Cardiac muscle cell (in vitro differentiated cells and primary cell): ENCODE results near the gene SYDE1. TPM values are rescaled to one million over a fixed set of nuclear protein-coding genes. Genes with fewer than 3 reads are reported as not detected.

Source experiments
- DNase-seq, 2 donors: peaks; one replicate each; pipeline versions ENCODE4 v3.0.0 to v3.0.0-alpha.2; 2010 to 2017; ENCODE audit warnings: low read depth in 1 of 2, low spot score in 1 of 2
- H3K27ac ChIP-seq: fragments of 200-600 bp; sonication (generic); 2 replicates; pipeline ENCODE4 v1.5.1; 2016
- H3K27me3 ChIP-seq: fragments of 200-600 bp; sonication (generic); 2 replicates; pipeline ENCODE4 v1.6.0; 2016; ENCODE audit warnings: control low read depth
- H3K36me3 ChIP-seq: fragments of 200-600 bp; sonication (generic); 2 replicates; pipeline ENCODE4 v1.5.1; 2016; ENCODE audit warnings: control low read depth
- H3K4me1 ChIP-seq: fragments of 200-600 bp; sonication (generic); 2 replicates; pipeline ENCODE4 v1.8.1; 2017; ENCODE audit warnings: low read depth, mild to moderate bottlenecking, mixed run types
- H3K4me3 ChIP-seq: fragments of 200-600 bp; sonication (generic); 2 replicates; pipeline ENCODE4 v1.5.1; 2016; ENCODE audit warnings: mild to moderate bottlenecking
- H3K9me3 ChIP-seq: fragments of 200-600 bp; sonication (generic); 2 replicates; pipeline ENCODE4 v1.5.1; 2017; ENCODE audit warnings: low read depth, mild to moderate bottlenecking, control low read depth
- CTCF ChIP-seq: IDR thresholded peaks from 2 replicates; pipeline ENCODE4 v1.5.1; 2012; ENCODE audit warnings: low read depth, mild to moderate bottlenecking, low read length
- polyA plus RNA-seq: library from polyadenylated mRNA; unstranded; fragments of >200 nt; fragmentation: Nextera tagmentation; extraction: Ambion mirVana; gene quantifications from 2 replicates; pipeline ENCODE4 v1.2.1, GENCODE V29; 2016
- total RNA-seq: library from RNA; depleted of rRNA; stranded (reverse); fragments of >200 nt; gene quantifications from 2 replicates; pipeline ENCODE4 v1.2.3, GENCODE V29; 2016

Gene SYDE1
- total and polyA plus RNA-seq, 2 experiments from 2014 or later: 13.2 to 48.3 TPM

GRCh38 chr19:15104411-15104810 lies 2.8 kb upstream of the SYDE1 start:
- Histone ChIP-seq H3K4me3 (no peak overlapping the region), H3K36me3 (no peaks in the 10 kb centered on the region), H3K4me1 (peaks cover 6% of the 10 kb centered on the region), H3K27me3 (no peaks in the 10 kb centered on the region), H3K27ac (no peak overlapping the region), H3K9me3 (no peaks in the 10 kb centered on the region)
- DNase-seq: no peak
- no peak for TF ChIP-seq CTCF

DNA sequence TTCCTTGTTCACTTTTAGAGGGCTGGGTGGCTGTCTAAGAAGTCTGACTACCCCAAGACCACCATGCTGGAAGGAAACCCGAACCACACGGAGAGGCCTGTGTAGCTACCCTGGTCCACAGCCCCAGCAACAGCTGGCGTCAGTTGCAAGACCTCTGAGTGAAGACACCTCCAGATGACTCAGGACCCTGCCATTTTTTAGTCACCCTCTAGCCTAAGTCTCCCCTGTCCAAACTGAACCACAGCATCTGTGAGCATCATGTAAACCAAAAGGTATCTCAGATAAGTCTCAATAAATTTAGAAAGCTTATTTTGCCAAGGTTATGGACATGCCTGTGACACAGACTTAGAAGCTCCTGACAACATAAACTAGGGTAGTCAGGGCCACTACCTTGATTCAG lies 2.2 kb upstream of the SYDE1 start:
- no peak for TF ChIP-seq CTCF

GRCh38 chr19:15108145-15108844 lies 1.1 kb downstream of the SYDE1 start:
- Histone ChIP-seq H3K4me1 (peaks cover 6% of the 10 kb centered on the region), H3K36me3 (peaks cover 23% of the 10 kb centered on the region), H3K9me3 (no peaks in the 10 kb centered on the region), H3K27ac (peak overlapping the region; percentile 92), H3K4me3 (peak overlapping the region; percentile 97), H3K27me3 (no peaks in the 10 kb centered on the region)
- DNase-seq: peak in 1 of 2 donors; percentile 21
- no peak for TF ChIP-seq CTCF

More for the DNA sequence above, 2.2 kb upstream of the SYDE1 start:
- H3K36me3 ChIP-seq: no peaks in the 10 kb centered on the region
- DNase-seq: no peak
- no peaks in the 10 kb centered on the region for H3K27me3 ChIP-seq
- H3K4me3 ChIP-seq: no peak overlapping the region
- H3K9me3 ChIP-seq: no peaks in the 10 kb centered on the region
- H3K4me1 ChIP-seq: peaks cover 6% of the 10 kb centered on the region
- no peak overlapping the region for H3K27ac ChIP-seq

GRCh38 chr19:15108845-15109767 lies 1.9 kb downstream of the SYDE1 start:
- Histone ChIP-seq H3K9me3 (no peaks in the 10 kb centered on the region), H3K4me1 (peaks cover 6% of the 10 kb centered on the region), H3K27me3 (no peaks in the 10 kb centered on the region), H3K36me3 (peaks cover 30% of the 10 kb centered on the region), H3K4me3 (no peak overlapping the region), H3K27ac (no peak overlapping the region)
- no peak for DNase-seq
- no peak for TF ChIP-seq CTCF

DNA sequence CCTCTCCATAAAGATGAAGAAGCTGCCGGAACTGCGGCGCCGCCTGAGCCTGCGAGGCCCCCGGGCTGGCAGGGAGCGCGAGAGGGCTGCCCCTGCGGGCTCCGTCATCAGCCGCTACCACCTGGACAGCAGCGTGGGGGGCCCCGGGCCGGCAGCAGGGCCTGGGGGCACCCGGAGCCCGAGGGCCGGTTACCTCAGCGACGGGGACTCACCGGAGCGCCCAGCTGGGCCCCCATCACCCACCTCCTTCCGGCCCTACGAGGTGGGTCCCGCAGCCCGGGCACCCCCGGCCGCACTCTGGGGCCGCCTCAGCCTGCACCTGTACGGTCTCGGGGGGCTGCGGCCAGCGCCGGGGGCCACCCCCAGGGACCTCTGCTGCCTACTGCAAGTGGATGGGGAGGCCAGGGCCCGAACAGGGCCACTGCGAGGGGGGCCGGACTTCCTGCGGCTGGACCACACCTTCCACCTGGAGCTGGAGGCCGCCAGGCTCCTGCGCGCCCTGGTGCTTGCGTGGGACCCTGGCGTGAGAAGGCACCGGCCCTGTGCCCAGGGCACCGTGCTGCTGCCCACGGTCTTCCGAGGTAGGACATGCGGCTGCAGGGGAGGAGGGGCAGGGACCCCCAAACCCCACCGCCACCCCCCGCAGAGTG lies 2.7 kb downstream of the SYDE1 start:
- DNase-seq: no peak
- TF ChIP-seq CTCF: no peak
- Histone ChIP-seq H3K36me3 (peaks cover 32% of the 10 kb centered on the region), H3K4me3 (no peak overlapping the region), H3K27me3 (no peaks in the 10 kb centered on the region), H3K4me1 (peaks cover 6% of the 10 kb centered on the region), H3K27ac (no peak overlapping the region), H3K9me3 (no peaks in the 10 kb centered on the region)
